HepG2 (cell line): ENCODE measurements around the gene MPI. TPM values are rescaled to one million over a fixed set of nuclear protein-coding genes. Genes with fewer than 3 reads are reported as not detected.

Source experiments
- CBX5 ChIP-seq: sonication (generic); formaldehyde crosslinking; IDR thresholded peaks from 2 replicates; pipeline ENCODE4 v1.4.0; 2020; ENCODE audit warnings: missing genetic modification reagents, borderline replicate concordance
- LBX2 ChIP-seq: sonication (generic); formaldehyde crosslinking; IDR thresholded peaks from 2 replicates; pipeline ENCODE4 v1.5.0; 2020; ENCODE audit warnings: missing genetic modification reagents, mild to moderate bottlenecking, borderline replicate concordance
- MED8 ChIP-seq: sonication (generic); formaldehyde crosslinking; IDR thresholded peaks from 2 replicates; pipeline ENCODE4 v1.8.1; 2023; ENCODE audit warnings: mild to moderate bottlenecking, missing genetic modification reagents; ENCODE audit not compliant: insufficient replicate concordance
- MTF1 ChIP-seq: sonication (generic); formaldehyde crosslinking; IDR thresholded peaks from 2 replicates; pipeline ENCODE4 v1.5.0; 2020; ENCODE audit warnings: missing genetic modification reagents
- NFIB ChIP-seq: sonication (generic); formaldehyde crosslinking; IDR thresholded peaks from 2 replicates; pipeline ENCODE4 v1.9.0; 2021; ENCODE audit warnings: missing genetic modification reagents, mild to moderate bottlenecking, borderline replicate concordance
- STAG1 ChIP-seq: sonication (generic); formaldehyde crosslinking; IDR thresholded peaks from 2 replicates; pipeline ENCODE4 v1.4.0; 2020; ENCODE audit warnings: missing genetic modification reagents
- SYNCRIP ChIP-seq: fragments of 200-400 bp; formaldehyde crosslinking; IDR thresholded peaks from 2 replicates; pipeline ENCODE4 v1.6.1; 2018; ENCODE audit warnings: mild to moderate bottlenecking, low read depth, low read length; ENCODE audit not compliant: insufficient read depth
- WIZ ChIP-seq: sonication (generic); formaldehyde crosslinking; IDR thresholded peaks from 2 replicates; pipeline ENCODE4 v1.5.1; 2020; ENCODE audit warnings: mild to moderate bottlenecking, missing genetic modification reagents
- ZBTB8A ChIP-seq: sonication (generic); formaldehyde crosslinking; IDR thresholded peaks from 2 replicates; pipeline ENCODE4 v1.4.0; 2020; ENCODE audit warnings: mild to moderate bottlenecking, low read depth, missing genetic modification reagents, borderline replicate concordance
- ZKSCAN8 ChIP-seq: IDR thresholded peaks from 2 replicates; pipeline ENCODE4 v1.6.1; 2016; ENCODE audit warnings: borderline replicate concordance, missing genetic modification reagents, missing compliant biosample characterization
- ZNF12 ChIP-seq: sonication (generic); formaldehyde crosslinking; IDR thresholded peaks from 2 replicates; pipeline ENCODE4 v1.5.0; 2020; ENCODE audit warnings: missing genetic modification reagents
- ZNF230 ChIP-seq: sonication (generic); formaldehyde crosslinking; IDR thresholded peaks from 2 replicates; pipeline ENCODE4 v1.4.0; 2020; ENCODE audit warnings: mild to moderate bottlenecking, missing genetic modification reagents
- ZNF234 ChIP-seq: sonication (generic); formaldehyde crosslinking; conservative IDR thresholded peaks from 2 replicates; pipeline ENCODE4 v1.5.1; 2020; ENCODE audit warnings: mild to moderate bottlenecking, missing genetic modification reagents
- ZNF282 ChIP-seq: fragments of 450-650 bp; IDR thresholded peaks from 2 replicates; pipeline ENCODE4 v1.6.1; 2018; ENCODE audit not compliant: partially characterized antibody
- ZNF326 ChIP-seq: sonication (generic); formaldehyde crosslinking; IDR thresholded peaks from 2 replicates; pipeline ENCODE4 v1.4.0; 2020; ENCODE audit warnings: missing genetic modification reagents, borderline replicate concordance
- ZNF350 ChIP-seq: sonication (generic); formaldehyde crosslinking; IDR thresholded peaks from 2 replicates; pipeline ENCODE4 v1.4.0; 2020; ENCODE audit warnings: mild to moderate bottlenecking, low read depth, missing genetic modification reagents, borderline replicate concordance
- ZNF382 ChIP-seq: sonication (generic); formaldehyde crosslinking; IDR thresholded peaks from 2 replicates; pipeline ENCODE4 v1.5.0; 2020; ENCODE audit warnings: missing genetic modification reagents, mild to moderate bottlenecking, borderline replicate concordance
- ZNF441 ChIP-seq: sonication (generic); formaldehyde crosslinking; IDR thresholded peaks from 2 replicates; pipeline ENCODE4 v1.7.0; 2021; ENCODE audit warnings: missing genetic modification reagents, borderline replicate concordance
- ZNF501 ChIP-seq: sonication (generic); formaldehyde crosslinking; IDR thresholded peaks from 2 replicates; pipeline ENCODE4 v1.5.1; 2020; ENCODE audit warnings: mild to moderate bottlenecking, moderate library complexity, missing genetic modification reagents
- ZNF607 ChIP-seq: sonication (generic); formaldehyde crosslinking; IDR thresholded peaks from 2 replicates; pipeline ENCODE4 v1.5.1; 2020; ENCODE audit warnings: missing genetic modification reagents, mild to moderate bottlenecking, borderline replicate concordance
- ZNF660 ChIP-seq: sonication (generic); formaldehyde crosslinking; IDR thresholded peaks from 2 replicates; pipeline ENCODE4 v1.5.1; 2020; ENCODE audit warnings: mild to moderate bottlenecking, low read depth, missing genetic modification reagents, borderline replicate concordance
- ZNF670 ChIP-seq: sonication (generic); formaldehyde crosslinking; IDR thresholded peaks from 2 replicates; pipeline ENCODE4 v1.8.0; 2022; ENCODE audit warnings: mild to moderate bottlenecking, missing genetic modification reagents, borderline replicate concordance
- ZNF678 ChIP-seq: sonication (generic); formaldehyde crosslinking; IDR thresholded peaks from 2 replicates; pipeline ENCODE4 v1.4.0; 2020; ENCODE audit warnings: mild to moderate bottlenecking, missing genetic modification reagents
- ZNF761 ChIP-seq: sonication (generic); formaldehyde crosslinking; conservative IDR thresholded peaks from 2 replicates; pipeline ENCODE4 v1.4.0; 2020; ENCODE audit warnings: mild to moderate bottlenecking, missing genetic modification reagents
- polyA plus RNA-seq, 8 experiments: library from polyadenylated mRNA; depleted of rRNA in 3 of 8; stranded (reverse) in 7 of 8; unstranded in 1 of 8; fragments of >200 nt; fragmentation: Illumina TruSeq in 4 of 8; extraction: Trizol in 4 of 8; gene quantifications; 2 replicates each; pipeline versions ENCODE4 v1.2.1 to v1.2.3, GENCODE V29; 2011 to 2016; ENCODE audit warnings: low read depth in 4 of 8, missing spikeins in 1 of 8, mixed read lengths in 1 of 8; ENCODE audit not compliant: insufficient read depth in 1 of 8
- total RNA-seq, 5 experiments: library from RNA; depleted of rRNA; stranded (reverse); fragments of >200 nt; fragmentation: Illumina TruSeq; extraction: Trizol; gene quantifications; 2 replicates each; pipeline ENCODE4 v1.2.3, GENCODE V29; 2016; ENCODE audit warnings: low read depth in 1 of 5
- TF ChIP-seq, protein P1 (sequence below): sonication (generic); formaldehyde crosslinking; IDR thresholded peaks from 2 replicates; pipeline ENCODE4 v1.8.0; 2022; ENCODE audit warnings: missing genetic modification reagents, mild to moderate bottlenecking, borderline replicate concordance
- TF ChIP-seq, protein P2 (sequence below): sonication (generic); formaldehyde crosslinking; IDR thresholded peaks from 2 replicates; pipeline ENCODE4 v1.4.0; 2020; ENCODE audit warnings: missing genetic modification reagents
- TF ChIP-seq, protein P3 (sequence below): IDR thresholded peaks from 2 replicates; pipeline ENCODE4 v1.6.1; 2016; ENCODE audit warnings: missing biosample characterization, missing genetic modification reagents, low read depth

MPI gene
- total and polyA plus RNA-seq, 2 of the 13 experiments (the other 11 are each of a cell fraction or from before 2014, with no cell fraction given), result 36.9 to 63.5 TPM

DNA sequence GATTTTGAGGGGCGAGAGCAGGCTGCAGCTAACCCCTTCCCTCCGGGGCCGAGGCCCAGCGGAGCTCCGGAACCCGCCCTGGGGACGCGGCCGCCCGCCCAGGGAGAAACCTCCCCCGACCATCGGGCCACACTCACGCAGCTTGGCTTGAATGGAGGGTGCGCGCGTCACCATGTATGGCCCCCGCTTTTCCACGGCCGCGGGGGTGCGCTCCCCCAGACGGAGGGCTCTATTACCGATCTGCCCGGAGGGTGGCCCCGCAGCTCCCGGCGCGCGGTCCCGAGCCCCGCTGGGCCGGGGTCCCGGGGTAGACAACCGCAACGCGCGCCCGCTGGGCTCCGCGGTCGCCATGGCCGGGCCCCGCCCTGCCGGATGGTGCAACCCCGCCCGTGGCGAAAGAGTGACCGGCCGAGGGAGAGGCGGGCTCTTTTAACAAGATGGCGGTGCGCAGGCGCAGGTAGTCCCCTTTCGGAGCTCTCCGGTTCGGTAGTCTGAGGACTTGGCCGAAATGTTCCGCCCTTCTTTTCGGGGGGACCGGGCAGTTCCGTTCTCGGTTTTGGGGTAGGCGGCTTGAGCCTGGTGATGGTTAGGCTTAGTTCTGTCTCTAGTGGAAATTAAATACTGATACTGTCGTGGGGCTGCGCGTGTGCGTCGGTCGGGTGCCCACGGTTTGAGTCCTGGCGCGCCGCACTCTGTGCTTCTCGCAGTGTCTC, 16.8 kb downstream of the MPI start, which contains the start of gene FAM219B (continued):
- TF ChIP-seq CBX5 (CRISPR knock-in tag) (no peak; the same call in 1 of the 2 replicates), ZNF12 (CRISPR knock-in tag) (no peak), NFIB (no peak), ZNF607 (CRISPR knock-in tag) (no peak), ZNF501 (CRISPR knock-in tag) (peak; percentile 23; the same call in 1 of the 2 replicates), ZBTB8A (no peak), ZKSCAN8 (CRISPR knock-in tag) (no peak), ZNF670 (CRISPR knock-in tag) (no peak), ZNF282 (no peak), ZNF326 (no peak), ZNF234 (CRISPR knock-in tag) (no peak), WIZ (CRISPR knock-in tag) (no peak), ZNF382 (CRISPR knock-in tag) (no peak), MED8 (peak; percentile 69), LBX2 (CRISPR knock-in tag) (no peak), STAG1 (no peak), ZNF230 (CRISPR knock-in tag) (no peak; the same call in 1 of the 2 replicates), SYNCRIP (no peak), ZNF678 (CRISPR knock-in tag) (no peak), ZNF441 (CRISPR knock-in tag) (no peak), ZNF660 (CRISPR knock-in tag) (0 out of 2 replicates have a peak, but pooled peaks have one; percentile 18), ZNF761 (0 out of 2 replicates have a peak, but pooled peaks have one; percentile 51), MTF1 (CRISPR knock-in tag) (no peak), ZNF350 (CRISPR knock-in tag) (no peak)
- TF ChIP-seq, protein P1, sequence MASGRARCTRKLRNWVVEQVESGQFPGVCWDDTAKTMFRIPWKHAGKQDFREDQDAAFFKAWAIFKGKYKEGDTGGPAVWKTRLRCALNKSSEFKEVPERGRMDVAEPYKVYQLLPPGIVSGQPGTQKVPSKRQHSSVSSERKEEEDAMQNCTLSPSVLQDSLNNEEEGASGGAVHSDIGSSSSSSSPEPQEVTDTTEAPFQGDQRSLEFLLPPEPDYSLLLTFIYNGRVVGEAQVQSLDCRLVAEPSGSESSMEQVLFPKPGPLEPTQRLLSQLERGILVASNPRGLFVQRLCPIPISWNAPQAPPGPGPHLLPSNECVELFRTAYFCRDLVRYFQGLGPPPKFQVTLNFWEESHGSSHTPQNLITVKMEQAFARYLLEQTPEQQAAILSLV (CRISPR knock-in tag), result 0 out of 2 replicates have a peak, but pooled peaks have one; percentile 37
- TF ChIP-seq, protein P2, sequence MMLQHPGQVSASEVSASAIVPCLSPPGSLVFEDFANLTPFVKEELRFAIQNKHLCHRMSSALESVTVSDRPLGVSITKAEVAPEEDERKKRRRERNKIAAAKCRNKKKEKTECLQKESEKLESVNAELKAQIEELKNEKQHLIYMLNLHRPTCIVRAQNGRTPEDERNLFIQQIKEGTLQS, result 0 out of 2 replicates have a peak, but pooled peaks have one; percentile 45
- TF ChIP-seq, protein P3, sequence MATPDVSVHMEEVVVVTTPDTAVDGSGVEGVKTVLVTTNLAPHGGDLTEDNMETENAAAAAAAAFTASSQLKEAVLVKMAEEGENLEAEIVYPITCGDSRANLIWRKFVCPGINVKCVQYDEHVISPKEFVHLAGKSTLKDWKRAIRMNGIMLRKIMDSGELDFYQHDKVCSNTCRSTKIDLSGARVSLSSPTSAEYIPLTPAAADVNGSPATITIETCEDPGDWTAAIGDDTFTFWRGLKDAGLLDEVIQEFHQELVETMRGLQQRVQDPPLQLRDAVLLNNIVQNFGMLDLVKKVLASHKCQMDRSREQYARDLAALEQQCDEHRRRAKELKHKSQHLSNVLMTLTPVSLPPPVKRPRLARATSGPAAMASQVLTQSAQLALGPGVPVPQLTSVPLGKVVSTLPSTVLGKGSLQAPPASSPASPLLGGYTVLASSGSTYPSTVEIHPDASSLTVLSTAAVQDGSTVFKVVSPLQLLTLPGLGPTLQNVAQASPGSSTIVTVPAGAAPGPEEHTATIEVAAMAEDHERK (CRISPR knock-in tag), result no peak
